SJCRH30 (cell line): ENCODE data around the gene MAP4. TPM values are rescaled to one million over a fixed set of nuclear protein-coding genes. Genes with fewer than 3 reads are reported as not detected.
"Not testable (repeated sequence)": the region's sequence is repeated elsewhere in the genome, so short reads cannot be mapped to it uniquely, and the experiment has no call there.

Source experiments
- DNase-seq, 2 experiments: peaks; one replicate each; pipeline ENCODE4 v3.0.0-alpha.2; 2015 to 2020
- H3K27ac ChIP-seq: fragments of 250-450 bp; sonication (Bioruptor Pico); 2 replicates; pipeline ENCODE4 v1.5.1; 2020; ENCODE audit warnings: mild to moderate bottlenecking, moderate library complexity
- H3K27me3 ChIP-seq: fragments of 250-450 bp; sonication (Bioruptor Pico); 2 replicates; pipeline ENCODE4 v1.5.1; 2020; ENCODE audit warnings: mild to moderate bottlenecking, moderate library complexity
- H3K36me3 ChIP-seq: fragments of 250-450 bp; sonication (Bioruptor Pico); 2 replicates; pipeline ENCODE4 v1.5.1; 2020; ENCODE audit warnings: mild to moderate bottlenecking, moderate library complexity
- H3K4me1 ChIP-seq: fragments of 250-450 bp; sonication (Bioruptor Pico); 2 replicates; pipeline ENCODE4 v1.5.1; 2020; ENCODE audit warnings: mild to moderate bottlenecking, moderate library complexity
- H3K4me3 ChIP-seq: fragments of 250-450 bp; sonication (Bioruptor Pico); 2 replicates; pipeline ENCODE4 v1.5.1; 2020; ENCODE audit warnings: mild to moderate bottlenecking, moderate library complexity
- H3K9me3 ChIP-seq: fragments of 250-450 bp; sonication (Bioruptor Pico); replicated peaks from 2 replicates; pipeline ENCODE4 v1.5.1; 2020; ENCODE audit warnings: mild to moderate bottlenecking, moderate library complexity
- total RNA-seq: library from RNA; depleted of rRNA; stranded (reverse); fragments of >200 nt; shearing (Covaris generic); gene quantifications from 2 replicates; pipeline ENCODE4 v1.2.3, GENCODE V29; 2014; rRNA removed

The MAP4 gene, protein sequence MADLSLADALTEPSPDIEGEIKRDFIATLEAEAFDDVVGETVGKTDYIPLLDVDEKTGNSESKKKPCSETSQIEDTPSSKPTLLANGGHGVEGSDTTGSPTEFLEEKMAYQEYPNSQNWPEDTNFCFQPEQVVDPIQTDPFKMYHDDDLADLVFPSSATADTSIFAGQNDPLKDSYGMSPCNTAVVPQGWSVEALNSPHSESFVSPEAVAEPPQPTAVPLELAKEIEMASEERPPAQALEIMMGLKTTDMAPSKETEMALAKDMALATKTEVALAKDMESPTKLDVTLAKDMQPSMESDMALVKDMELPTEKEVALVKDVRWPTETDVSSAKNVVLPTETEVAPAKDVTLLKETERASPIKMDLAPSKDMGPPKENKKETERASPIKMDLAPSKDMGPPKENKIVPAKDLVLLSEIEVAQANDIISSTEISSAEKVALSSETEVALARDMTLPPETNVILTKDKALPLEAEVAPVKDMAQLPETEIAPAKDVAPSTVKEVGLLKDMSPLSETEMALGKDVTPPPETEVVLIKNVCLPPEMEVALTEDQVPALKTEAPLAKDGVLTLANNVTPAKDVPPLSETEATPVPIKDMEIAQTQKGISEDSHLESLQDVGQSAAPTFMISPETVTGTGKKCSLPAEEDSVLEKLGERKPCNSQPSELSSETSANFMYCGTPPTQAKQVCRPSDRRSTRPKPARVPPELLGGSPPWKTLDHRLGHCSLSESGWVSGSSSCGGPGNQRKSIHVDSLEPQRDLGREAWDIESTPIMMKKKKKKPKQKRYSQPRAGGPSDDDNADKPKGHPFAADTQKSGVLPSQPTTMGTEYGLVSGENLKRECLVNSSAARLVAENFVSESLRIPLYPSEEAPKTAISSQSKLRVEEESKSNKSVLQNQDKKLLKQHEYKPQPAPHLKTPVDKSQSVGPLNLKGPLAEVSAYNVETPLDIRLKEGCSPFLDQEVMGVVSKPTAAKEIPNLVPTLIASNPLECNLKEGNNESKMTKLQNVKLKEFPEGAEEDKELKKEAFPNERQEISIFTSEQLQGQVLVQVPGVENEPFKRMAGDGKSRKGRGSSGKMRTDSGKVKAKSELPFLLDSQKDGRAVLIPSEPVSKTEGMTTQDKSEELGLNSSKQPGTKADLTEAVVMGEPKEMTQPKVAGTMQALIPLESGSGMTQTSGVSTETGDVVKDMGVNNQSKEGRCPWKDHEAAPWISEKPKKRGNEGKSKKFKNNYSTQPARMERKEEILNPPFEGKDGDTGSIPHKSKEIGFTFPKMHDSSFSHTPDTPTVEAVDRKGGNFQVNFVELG (N-terminal part only)
- total RNA-seq, result 62.5 and 65.4 TPM in 2 replicates

DNA sequence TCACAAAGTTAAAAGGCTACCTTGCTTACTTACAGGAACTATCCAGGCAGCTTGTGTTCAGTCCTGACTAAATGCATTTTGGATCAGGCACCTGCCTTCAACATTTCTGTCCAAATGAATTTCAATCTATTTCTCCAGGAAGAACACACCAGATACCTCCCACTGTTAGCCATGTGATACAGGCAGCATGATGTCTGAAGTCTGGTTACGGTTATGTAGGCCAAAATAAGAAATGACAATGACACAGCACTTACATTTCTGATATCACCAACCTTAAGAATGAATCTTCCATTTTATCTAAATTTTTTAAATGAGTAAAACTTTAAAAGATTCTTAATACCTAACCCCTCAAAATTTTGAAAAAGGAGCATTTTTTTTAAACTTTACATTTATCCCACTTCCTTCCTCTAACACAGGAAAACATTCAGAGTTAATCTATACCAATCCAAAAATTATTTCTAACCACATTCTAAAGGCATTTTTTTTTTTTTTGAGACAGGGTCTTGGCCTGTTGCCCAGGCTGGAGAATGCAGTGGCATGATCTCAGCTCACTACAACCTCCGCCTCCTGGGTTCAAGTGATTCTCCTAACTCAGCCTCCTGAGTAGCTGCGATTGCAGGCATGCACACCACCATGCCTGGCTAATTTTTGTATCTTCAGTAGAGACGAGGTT lies at the start of gene MAP4:
Gene MAP4 (minus strand): TSS at position 116 of the 673 bp plus-strand sequence. CDS start 17,556 bp downstream, outside the sequence.
- no peaks in the 10 kb centered on the region for H3K36me3 ChIP-seq
- no peaks in the 10 kb centered on the region for H3K27me3 ChIP-seq
- no peaks in the 10 kb centered on the region for H3K9me3 ChIP-seq
- H3K27ac ChIP-seq, result peak within 1 kb of the TSS; percentile 67
- H3K4me1 ChIP-seq, result peaks cover 45% of the 10 kb centered on the region
- peak; percentile 42 to 45 for DNase-seq
- H3K4me3 ChIP-seq, result no peak within 1 kb of the TSS

- Histone ChIP-seq H3K4me1 (0 out of 2 replicates have a peak, but pooled peaks cover 2% of the 10 kb centered on the region), H3K27ac (no peak overlapping the region), H3K9me3 (no peaks in the 10 kb centered on the region; the same call in 1 of the 2 replicates), H3K36me3 (peaks cover 9% of the 10 kb centered on the region), H3K4me3 (no peak overlapping the region), H3K27me3 (no peaks in the 10 kb centered on the region)
- no peak for DNase-seq
Measured at GRCh38 chr3:48065035-48065434, 48.8 kb upstream of the MAP4 start.

DNA sequence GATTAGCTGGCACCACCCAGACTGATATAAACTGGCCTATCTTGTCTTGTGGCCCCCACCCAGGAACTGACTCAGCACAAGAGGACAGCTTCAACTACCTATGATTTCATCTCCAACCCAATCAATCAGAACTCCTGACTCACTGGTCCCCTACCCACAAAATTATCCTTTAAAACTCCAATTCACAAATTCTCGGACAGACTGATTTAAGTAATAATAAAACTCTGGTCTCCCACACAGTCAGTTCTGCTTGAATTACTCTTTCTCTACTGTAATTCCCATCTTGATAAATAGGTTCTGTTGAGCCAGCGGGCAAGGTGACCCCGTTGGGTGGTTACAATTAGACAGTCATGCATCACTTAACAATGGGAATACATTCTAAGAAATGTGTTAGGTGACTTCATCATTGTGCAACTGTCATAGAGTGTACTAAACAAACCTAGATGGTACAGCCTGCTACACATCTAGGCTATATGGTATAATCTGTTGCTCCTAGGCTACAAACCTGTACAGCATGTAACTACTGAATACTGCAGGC lies 48.1 kb upstream of the MAP4 start:
- Histone ChIP-seq H3K27me3 (no peaks in the 10 kb centered on the region), H3K9me3 (no peaks in the 10 kb centered on the region; the same call in 1 of the 2 replicates), H3K4me3 (no peak overlapping the region), H3K36me3 (peaks cover 6% of the 10 kb centered on the region; the same call in 1 of the 2 replicates), H3K4me1 (0 out of 2 replicates have a peak, but pooled peaks cover 2% of the 10 kb centered on the region), H3K27ac (no peak overlapping the region)
- DNase-seq, result no peak

GRCh38 chr3:48061586-48061985 lies 45.4 kb upstream of the MAP4 start:
- DNase-seq, H3K4me1 ChIP-seq, H3K4me3 ChIP-seq, H3K27ac ChIP-seq, H3K9me3 ChIP-seq, H3K36me3 ChIP-seq, H3K27me3 ChIP-seq: not testable (repeated sequence)

DNA sequence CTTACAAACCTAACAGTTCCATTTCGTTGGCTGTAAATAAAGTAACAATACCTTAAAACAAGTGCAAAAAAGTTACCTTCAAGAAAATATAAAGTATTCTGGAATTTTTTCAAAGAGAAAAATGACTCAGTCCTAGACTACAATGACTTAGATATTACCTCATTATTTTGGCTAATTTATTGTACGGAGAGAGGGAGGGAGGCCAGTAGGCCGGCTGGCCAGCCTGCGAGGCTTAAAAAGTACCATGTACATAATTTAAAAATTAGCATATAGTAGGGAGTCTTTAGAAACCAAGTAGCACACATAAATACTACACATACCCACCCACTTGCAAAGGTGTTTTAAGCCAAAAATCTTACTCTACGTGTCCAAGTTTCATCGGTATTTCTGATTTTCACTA lies 41.9 kb upstream of the MAP4 start:
- H3K9me3 ChIP-seq, result no peaks in the 10 kb centered on the region; the same call in 1 of the 2 replicates
- no peak overlapping the region for H3K4me3 ChIP-seq
- no peaks in the 10 kb centered on the region for H3K4me1 ChIP-seq
- H3K27me3 ChIP-seq, result no peaks in the 10 kb centered on the region
- no peak overlapping the region for H3K27ac ChIP-seq
- H3K36me3 ChIP-seq, result peaks cover 7% of the 10 kb centered on the region
- no peak for DNase-seq

DNA sequence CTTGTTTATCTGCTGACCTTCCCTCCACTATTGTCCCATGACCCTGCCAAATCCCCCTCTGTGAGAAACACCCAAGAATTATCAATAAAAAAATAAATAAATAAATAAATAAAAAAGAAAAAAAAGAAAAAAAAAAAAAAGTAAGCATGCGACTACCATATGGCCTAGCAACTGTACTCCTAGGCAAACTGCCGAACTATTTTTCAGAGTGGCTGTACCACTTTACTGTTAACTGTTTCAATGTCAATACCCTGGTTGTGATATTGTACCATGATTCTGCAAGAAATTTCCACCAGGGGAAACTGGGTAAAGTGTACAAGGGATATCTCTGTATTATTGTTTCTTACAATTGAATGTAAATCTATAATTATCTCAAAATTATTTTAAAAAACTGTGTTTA lies 41.3 kb upstream of the MAP4 start:
- no peaks in the 10 kb centered on the region for H3K27me3 ChIP-seq
- no peaks in the 10 kb centered on the region for H3K4me1 ChIP-seq
- H3K4me3 ChIP-seq, result no peak overlapping the region
- H3K9me3 ChIP-seq, result no peaks in the 10 kb centered on the region; the same call in 1 of the 2 replicates
- no peak for DNase-seq
- peaks cover 6% of the 10 kb centered on the region for H3K36me3 ChIP-seq
- no peak overlapping the region for H3K27ac ChIP-seq

DNA sequence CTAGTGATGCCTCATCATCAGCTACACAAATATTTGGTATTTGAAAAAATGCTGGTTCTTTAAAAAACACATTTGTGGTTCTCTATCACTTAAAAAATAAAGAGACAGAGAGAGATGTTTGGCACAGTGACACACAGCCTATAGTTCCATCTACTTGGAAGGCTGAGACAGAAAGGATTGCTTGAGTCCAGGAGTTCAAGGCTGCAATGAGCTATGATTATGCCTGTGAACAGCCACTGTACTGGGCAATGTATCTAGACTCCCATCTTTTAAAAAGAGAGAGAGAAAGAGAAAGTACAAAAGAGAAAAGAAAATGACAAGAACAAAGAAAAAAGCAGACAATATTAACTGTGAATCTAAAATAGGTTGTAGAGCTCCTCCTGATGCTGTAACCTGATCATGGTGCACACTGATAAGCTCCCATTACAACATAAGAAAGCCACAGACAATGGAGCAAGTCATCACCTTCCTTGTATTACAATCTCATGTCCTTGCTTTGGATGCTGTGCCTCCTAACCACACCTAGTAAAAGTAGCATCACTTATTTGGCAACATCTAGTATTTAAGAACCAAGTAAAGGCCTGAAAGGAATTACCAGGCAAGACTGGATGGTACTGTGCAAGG lies 31.7 kb upstream of the MAP4 start:
- Histone ChIP-seq H3K4me1 (no peaks in the 10 kb centered on the region), H3K9me3 (no peaks in the 10 kb centered on the region), H3K36me3 (peaks cover 19% of the 10 kb centered on the region), H3K4me3 (no peak overlapping the region), H3K27me3 (no peaks in the 10 kb centered on the region), H3K27ac (no peak overlapping the region)
- DNase-seq, result peak in 1 of 2 experiments; percentile 18

DNA sequence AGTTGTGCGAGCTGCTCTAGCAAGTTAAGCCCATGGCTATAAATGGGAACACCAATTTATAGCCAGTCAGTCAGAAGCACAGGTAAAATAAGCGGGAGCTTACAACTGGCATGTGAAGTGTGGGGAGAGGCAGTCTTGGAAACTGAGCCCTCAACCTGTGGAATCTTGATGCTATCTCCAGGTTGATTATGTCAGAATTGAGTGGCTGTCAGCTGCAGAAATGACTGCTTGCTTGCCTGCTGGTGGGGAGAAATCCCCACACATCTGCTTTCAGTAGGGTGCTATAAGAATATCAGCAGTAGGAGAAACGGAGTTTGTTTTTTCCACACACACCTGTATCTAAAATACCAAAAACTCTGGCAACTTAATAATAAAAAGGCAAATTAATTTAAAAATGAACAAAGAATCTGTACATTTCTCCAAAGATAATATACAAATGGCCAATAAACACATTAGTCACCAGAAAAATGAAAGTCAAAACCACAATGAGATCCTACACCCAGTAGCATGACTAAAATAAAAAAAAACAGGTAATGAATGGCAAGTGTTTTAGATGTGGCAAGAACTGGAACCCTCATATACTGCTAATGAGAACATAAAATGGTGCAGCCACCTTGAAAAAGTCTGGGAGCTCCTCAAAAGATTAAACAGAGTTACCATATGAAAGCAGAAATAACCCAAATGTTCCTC lies 26.0 kb upstream of the MAP4 start:
- Histone ChIP-seq H3K9me3 (no peaks in the 10 kb centered on the region), H3K4me1 (peaks cover 12% of the 10 kb centered on the region), H3K27me3 (no peaks in the 10 kb centered on the region), H3K4me3 (no peak overlapping the region), H3K27ac (no peak overlapping the region), H3K36me3 (peaks cover 4% of the 10 kb centered on the region)
- no peak for DNase-seq

DNA sequence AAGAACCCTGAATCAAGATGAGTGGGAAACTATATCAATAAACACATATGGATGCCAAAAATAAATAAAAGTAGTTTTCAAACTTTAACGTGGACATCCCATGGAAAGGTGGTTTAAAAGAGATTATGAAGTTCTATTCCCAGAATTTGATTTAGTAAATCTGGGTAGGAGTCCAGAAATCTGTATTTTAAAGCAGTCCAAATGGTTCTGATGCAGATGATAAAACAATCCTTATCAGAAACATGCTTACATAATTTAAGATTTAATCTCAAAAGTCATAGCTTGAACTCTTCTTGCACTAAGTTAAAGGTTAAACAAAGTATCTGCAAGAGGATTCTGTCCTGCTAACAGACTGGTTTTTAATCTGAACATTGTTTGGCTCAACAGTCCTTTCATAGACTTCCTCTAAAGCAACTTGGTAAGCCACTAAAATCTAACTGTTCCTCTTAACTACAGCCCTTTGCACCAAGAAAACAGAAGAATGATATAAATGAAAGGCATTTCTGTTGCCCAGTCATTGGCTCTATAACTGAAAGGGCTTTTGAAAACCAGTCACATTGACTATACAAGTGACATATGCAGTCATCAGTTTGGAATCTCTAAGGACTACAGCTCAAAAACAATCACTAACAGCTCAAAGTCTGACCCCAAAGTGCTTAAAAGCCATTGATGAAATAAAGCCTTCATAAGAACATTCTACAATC lies 23.4 kb upstream of the MAP4 start:
- Histone ChIP-seq H3K27me3 (no peaks in the 10 kb centered on the region), H3K27ac (no peak overlapping the region), H3K36me3 (peaks cover 2% of the 10 kb centered on the region; the same call in 1 of the 2 replicates), H3K4me1 (peaks cover 15% of the 10 kb centered on the region), H3K4me3 (no peak overlapping the region), H3K9me3 (no peaks in the 10 kb centered on the region)
- peak in 1 of 2 experiments; percentile 24 for DNase-seq

DNA sequence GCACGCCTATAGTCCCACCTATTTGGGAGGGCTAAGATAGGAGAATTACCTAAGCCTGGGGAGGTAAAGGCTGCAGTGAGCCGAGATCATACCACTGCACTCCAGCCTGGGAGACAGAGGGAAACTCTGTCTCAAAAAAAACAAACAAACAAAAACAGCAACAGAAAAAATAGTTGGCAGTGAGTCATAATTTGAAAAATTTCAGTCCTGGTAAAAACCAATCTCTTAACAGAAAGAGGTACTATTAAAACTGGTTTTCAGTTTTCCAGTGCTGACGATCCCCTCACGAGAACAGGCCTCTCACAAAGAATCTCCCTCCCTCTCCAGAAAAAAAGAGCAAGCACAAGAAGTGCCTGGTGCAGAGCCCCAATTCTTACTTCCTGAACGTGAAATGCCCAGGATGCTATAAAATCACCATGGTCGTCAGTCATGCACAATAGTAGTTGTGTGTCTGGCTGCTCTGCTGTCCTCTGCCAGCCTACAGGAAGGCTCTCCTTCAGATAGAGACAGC lies 22.8 kb upstream of the MAP4 start:
- Histone ChIP-seq H3K36me3 (peaks cover 2% of the 10 kb centered on the region; the same call in 1 of the 2 replicates), H3K4me3 (no peak overlapping the region), H3K27ac (no peak overlapping the region), H3K9me3 (no peaks in the 10 kb centered on the region), H3K27me3 (no peaks in the 10 kb centered on the region), H3K4me1 (peaks cover 19% of the 10 kb centered on the region)
- DNase-seq, result no peak

DNA sequence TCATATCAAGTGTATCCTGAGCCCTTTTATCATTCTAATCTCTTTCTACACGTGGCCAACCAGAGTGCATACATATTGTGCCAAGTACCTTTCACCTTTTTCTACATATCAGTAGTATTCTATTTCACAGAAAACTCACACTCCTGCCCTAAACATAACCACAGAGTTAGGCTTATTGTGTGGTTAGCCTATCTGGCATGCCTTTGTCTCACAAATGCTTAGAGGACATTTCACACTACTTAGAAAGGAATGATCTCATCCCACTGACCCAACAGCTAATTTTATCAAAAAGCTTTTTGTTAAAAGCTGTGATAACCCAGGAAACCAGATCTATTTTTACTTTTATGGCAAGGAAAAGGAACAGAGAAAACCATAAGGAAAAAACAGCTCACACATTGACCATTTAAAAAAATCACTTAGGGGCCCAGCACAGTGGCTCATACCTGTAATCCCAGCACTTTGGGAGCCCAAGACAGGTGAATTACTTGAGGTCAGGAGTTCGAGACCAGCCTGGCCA lies 17.8 kb upstream of the MAP4 start:
- H3K4me3 ChIP-seq, result no peak overlapping the region
- peak overlapping the region; percentile 45 for H3K27ac ChIP-seq
- H3K27me3 ChIP-seq, result no peaks in the 10 kb centered on the region
- H3K4me1 ChIP-seq, result peaks cover 16% of the 10 kb centered on the region
- DNase-seq, result peak; percentile 56 to 82
- H3K36me3 ChIP-seq, result no peaks in the 10 kb centered on the region
- no peaks in the 10 kb centered on the region for H3K9me3 ChIP-seq

- peaks cover 14% of the 10 kb centered on the region for H3K4me1 ChIP-seq
Measured at GRCh38 chr3:48030188-48030587, 14.0 kb upstream of the MAP4 start.

More at GRCh38 chr3:48030188-48030587, 14.0 kb upstream of the MAP4 start:
- Histone ChIP-seq H3K27me3 (no peaks in the 10 kb centered on the region), H3K9me3 (no peaks in the 10 kb centered on the region), H3K4me3 (no peak overlapping the region), H3K36me3 (no peaks in the 10 kb centered on the region), H3K27ac (no peak overlapping the region)
- DNase-seq, result no peak
